HG03469 (cell line): Measurements from ENCODE around the gene RRP1.
"Not testable (repeated sequence)": the region's sequence is repeated elsewhere in the genome, so short reads cannot be mapped to it uniquely, and the experiment has no call there.

ENCODE experiments used
- ATAC-seq: cut with Tn5 transposase; IDR thresholded peaks from one replicate; pipeline ENCODE4 v1.9.1; 2021; ENCODE audit warnings: mild to moderate bottlenecking, moderate library complexity, moderate number of reproducible peaks; ENCODE audit not compliant: unreplicated experiment

The RRP1 gene

DNA sequence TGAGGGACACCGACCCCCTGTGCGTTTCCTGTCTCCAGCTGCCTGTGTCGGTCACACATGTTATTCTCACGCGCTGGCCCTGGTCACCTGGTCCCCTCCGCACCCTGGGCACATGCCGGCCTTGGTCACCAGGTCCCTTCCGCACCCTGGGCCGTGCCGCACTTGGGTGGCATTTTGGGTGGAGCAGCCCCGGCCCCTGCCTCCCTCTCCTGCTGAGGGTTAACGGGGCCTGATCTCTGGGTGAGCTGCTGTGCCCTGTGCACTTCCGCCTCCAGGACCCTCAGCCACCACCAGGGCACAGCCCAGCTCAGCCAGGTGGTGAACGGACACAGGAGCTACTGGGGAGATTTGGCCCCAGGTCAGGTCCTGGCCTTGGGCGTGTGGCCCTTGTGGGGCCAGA lies 26.6 kb downstream of the RRP1 start:
- ATAC-seq = no peak

DNA sequence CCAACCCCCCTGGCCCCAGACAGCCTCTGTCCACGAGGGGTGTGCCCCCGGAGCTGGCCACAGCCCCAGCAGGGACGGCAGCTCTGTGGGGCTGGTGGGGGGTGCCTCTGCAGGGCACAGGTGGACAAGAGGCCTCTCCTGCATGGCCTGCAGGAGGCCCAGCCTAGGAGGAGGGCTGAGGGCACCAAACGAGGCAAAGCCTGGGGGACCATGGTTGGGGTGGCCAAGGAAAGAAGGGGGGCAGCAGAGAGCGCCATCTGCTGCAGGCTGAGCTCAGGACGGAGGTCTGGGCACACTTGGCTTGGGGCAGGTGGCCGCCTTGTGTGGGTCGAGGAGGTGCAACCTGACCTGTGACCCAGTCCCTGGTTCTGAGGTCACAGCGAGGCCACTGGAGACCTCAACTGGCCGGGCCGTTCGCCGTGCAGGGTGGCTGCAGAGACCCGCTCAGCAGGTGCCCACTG lies 27.3 kb downstream of the RRP1 start:
- no peak for ATAC-seq

DNA sequence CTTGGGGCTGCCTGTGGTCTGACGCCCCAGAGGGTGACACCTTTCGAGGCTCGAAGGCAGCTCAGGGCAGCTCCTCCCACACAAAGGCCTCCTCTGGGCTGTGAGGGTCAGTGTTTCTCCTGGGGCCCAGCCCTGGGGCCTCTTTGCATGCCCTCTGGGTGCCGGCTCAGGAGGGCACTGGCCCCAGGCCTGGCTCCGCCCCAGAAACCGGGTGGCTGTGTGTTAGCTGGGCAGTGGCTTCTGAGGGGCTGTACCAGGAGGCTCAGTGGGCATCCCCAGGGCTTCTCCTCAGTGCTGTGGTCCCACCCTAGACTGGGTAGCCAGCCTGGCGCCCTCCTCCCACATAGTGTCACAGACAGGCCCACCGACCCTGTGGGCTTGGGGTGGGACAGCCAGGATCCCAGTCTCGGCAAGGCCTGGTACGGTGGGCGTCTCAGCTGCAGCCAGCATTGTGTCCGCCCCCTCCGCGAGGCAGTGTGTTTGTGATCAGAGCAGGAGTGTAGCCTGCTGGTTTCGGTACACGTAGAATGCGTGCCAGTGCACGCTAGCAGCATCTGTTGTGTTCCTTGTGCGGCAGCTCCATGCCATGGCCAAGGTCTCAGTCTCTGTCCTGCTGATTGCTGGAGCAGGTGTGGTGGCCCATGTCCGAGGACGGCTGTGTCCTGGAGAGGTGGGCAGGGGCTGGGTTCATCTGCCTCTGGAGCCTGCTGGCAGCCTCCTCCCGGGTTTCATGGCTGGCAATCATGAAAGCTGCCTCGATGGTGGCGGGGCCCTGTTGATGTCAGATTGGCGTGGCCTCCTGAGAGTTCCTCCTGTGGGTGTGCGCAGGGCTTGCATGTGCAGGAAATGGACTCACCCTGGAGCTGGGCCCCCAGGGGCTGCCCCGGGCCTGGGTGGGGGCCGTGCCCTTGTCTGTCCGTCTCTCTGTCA lies 28.0 kb downstream of the RRP1 start:
- no peak for ATAC-seq

DNA sequence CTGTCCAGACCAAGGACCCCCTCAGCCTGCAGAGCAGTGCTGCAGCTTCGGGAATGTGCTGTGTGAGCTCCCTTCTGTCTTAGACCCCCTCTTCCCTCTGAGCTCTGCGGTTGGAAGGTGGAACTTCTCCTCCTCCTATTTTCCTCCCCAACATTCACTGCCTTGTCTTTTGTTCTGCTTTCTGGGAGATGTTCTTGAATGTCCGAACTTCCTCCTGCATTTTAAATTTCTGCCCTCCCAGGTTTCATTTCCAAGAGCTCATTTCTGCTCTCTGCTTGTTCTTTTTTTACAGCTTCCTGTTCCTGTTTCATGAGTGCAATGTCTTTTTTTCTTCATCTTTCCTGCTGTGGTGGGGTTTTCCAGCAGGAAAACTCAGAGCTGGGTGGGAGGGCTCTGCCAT lies 29.3 kb downstream of the RRP1 start:
- ATAC-seq = no peak

DNA sequence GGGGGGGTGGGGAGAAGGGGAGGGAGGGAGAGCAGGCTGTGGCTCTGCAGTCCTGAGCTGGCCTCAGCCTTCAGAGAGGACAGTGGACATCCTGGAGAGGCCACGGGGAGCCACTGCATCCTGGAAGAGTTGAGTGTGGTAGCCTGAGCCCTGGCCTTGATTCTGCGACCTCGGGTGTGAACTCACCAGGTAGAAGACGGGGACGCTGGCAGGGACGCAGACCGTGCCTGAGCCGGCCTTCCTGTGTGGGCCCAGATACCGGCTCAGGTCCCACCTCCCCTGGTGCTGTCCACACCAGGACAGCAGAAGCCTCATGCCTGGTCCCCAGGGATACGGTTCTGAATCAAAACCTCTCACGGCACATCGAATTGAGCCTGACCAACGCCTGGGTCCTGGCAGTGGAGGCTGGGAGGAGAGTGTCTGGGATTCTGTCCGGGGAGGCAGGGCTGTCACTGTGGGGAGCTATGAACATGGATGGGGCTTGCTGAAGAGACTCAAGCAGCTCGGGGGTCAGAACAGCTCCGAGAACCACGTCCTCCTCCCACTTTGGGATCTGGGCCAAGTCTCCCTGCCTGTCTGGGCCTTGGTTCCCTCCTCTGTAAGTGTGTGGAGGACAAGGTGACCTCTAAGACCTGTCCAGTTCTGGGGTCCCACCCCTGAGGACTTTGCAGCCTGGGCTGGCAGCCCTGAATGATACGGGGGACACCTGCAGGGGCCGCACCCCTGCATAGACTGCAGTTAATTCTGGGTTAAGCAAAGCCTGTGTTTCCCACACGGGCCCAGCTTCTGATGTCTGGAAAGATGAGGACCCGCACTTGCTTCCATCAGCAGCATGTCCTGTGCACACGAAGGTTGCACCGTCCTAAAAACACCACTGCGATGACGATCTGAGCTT lies 30.4 kb downstream of the RRP1 start:
- no peak for ATAC-seq

DNA sequence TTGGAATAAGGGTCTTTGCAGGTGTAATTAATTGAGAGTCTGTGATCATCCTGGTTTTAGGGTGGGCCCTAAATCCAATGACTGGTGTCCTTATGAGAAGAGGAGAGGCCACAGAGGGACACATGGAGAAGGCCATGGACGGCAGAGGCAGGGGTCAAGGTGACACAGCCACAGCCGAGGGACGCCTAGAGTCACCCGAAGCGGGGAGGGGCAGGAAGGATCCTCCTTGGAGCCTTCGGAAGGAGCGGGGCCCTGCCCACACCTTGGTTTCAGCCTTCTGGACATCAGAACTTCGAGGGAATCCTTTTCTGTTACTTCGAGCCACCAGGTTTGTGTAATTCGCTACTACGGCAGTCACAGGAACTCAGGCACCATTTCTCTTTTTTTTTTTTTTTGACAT lies 31.1 kb downstream of the RRP1 start:
- no peak for ATAC-seq

DNA sequence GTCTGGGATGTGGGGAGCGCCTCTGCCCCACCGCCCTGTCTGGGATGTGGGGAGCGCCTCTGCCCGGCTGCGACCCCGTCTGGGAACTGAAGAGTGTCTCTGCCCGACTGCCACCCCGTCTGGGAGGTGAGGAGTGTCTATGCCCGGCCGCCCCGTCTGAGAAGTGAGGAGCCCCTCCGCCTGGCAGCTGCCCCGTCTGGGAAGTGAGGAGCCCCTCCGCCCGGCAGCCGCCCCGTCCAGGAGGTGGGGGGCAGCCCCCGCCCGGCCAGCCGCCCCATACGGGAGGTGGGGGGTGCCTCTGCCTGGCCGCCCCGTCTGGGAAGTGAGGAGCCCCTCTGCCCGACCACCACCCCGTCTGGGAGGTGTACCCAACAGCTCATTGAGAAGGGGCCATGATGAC lies 32.8 kb downstream of the RRP1 start:
- not testable (repeated sequence) for ATAC-seq

DNA sequence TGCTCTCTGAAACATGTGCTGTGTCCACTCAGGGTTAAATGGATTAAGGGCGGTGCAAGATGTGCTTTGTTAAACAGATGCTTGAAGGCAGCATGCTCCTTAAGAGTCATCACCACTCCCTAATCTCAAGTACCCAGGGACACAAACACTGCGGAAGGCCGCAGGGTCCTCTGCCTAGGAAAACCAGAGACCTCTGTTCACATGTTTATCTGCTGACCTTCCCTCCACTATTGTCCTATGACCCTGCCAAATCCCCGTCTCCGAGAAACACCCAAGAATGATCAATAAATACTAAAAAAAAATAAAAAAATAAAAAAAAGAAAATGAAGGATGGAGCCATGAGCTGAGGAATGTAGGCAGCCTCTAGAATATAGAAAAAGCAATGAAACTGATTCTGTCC lies 33.4 kb downstream of the RRP1 start:
- ATAC-seq = not testable (repeated sequence)

DNA sequence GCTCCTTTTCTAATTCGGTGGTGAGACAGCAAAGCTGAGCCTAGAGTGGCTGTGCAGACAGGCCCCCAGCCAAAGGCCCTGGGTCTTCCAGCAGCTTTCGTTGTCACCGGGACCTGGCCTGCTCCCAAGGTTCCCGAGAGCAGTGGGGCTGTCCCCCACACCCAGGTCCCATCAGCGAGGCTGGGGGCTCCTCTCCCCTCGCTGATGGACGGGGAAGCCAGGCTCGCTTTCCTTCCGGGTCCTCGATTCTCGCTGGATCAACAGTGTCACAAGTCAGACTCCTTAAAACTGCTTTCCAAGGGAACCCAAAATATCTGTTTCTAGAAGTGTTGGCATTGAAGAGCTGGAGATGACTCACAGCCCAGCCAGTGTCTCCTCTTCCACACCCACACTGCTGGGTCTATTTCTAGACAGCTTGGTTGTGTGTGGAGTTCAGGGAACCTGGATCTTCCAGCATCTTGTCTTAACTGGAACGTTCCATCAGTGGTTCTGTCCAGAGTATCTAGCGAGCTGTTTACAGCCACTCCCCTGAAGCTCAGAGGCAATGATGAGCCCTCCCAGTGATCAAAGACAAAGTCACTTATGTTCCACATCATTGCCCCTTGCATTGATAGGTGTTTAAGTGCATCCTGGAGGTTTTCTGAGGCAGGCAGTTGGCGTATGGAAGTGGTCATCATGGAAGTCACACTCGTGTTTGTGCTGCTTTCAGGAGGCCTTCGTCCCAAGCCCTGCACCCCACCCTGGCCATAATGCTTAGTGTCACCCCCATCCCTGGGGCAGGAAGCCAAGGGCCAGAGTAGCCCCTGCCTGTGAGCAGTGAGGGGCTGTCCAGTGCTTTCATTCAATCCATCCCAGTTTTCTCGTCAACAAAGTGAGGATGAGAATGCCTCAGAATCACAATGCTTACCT lies 35.2 kb downstream of the RRP1 start:
- ATAC-seq = no peak

DNA sequence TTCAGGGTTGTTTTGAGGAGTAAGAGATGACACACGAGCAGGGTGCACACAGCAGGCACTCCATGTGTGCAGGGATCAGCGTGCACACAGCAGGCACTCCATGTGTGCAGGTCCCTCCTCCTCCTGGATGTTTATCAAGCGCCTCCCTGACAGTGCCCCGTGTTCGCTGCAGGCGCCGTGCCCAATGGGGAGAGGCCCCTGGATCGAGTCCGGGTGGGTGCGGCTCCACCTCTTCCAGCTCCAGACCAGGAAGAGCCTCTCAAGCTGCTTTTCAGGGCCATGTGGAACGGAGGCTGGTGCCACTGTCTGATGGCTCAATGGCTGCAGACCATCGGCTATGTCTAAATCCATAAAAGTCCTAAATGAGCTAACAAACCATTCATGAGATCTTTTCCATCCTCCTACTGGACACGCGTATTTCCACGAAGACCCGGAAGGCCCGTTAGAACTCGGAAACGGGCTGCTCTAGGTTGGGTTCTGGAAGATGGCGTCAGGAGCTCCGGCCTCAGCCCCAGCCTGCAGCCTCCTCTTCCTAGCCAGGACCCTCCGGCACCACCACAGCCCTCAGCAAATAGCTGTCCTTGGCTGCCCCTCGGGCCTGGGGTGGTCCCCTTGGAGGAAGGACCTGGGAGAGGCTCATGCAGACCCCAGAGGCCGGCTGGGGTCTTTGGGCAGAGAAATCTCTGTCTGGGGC lies 36.0 kb downstream of the RRP1 start:
- ATAC-seq = no peak

DNA sequence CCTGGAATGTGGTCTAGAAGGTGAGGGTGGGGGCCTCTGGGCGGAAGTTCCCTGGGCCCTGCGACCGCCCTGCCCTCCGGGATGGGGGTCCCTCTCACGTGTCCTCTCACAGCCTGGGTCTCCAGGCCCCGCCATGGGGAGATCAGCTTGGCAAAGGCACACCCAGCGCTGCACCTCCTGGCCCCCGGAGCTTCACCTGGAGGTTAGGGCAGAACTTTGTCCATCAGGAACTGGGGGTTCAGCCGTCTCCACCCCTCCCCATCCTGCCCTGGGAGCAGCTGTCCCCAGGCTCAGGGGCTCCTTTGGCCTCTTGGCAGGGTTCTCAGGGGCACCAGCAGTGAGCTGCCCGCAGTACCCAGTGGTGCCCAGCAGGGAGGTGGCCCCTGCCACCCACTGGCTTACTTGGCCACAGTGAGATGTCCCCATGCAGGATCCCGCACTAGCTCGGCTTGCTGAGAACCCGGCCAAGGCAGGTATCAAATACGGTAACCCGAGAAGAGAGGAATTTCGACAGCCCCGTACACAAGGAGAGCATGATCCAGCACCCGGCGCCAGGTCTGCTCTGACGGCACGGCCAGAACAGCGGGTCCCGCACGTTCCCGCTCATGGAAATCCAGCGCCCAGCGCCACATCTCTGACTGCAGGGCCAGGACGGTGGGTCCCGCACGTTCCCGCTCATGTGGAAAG lies 36.7 kb downstream of the RRP1 start:
- no peak for ATAC-seq

DNA sequence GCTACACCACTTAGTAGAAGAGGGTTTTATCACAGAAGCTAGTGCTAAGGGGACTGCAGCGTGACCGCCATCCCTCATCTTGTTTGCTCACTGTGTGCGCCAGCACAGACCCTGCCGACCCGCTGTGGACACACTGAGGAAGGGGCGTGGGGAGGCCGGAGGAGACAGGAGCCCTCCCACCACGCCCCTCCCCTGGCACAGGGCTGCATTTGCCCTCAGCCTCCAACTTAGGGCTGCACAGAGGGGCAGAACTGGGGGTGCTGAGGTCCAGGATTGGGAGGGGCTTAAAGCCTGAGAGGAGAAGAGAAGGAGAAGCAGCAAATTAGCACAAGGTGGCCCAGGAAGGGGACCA lies 37.2 kb downstream of the RRP1 start:
- ATAC-seq = no peak

DNA sequence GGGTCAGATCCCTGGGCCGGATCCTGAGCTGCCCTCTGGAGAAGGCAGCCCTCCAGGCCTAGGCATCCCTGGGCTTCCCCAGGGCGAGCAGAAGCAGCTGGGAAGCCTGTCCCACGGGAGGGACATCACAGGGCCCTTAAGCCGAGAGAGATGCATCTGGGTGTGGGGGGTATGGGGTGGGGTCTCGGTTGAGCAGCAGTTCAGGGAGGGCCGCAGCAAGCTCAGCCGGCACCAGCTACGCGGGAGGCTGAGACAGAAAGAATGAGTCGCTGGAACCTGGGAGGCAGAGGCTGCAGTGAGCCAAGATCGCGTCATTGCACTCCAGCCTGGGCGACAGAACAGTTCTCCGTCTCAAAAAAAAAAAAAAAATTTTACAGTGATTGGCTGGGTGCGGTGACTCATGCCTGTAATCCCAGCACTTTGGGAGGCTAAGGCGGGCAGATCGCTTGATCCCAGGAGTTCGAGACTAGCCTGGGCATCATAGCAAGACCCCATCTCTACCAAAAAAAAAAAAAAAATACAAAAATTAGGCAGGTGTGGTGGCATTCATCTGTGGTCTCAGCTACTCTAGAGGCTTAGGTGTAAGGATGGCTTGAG lies 37.7 kb downstream of the RRP1 start:
- no peak for ATAC-seq

DNA sequence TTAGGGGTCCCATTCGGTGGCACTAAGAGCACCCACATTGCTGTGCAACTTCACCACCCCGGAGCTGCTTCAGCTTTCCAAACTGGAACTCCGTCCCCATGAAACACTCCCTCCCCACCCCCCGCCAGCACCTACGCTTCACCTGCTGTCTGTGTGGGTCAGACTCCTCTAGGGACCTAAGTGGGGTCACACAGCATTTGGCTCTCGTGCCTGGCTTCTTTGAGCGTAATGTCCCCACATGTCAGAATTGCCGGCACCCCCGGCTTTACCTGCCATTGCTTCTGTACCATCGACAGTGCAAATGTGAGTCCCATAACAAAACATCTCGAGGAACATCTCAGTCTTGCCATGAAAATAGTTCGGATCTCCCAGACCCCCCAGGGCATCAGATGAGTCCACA lies 39.8 kb downstream of the RRP1 start:
- no peak for ATAC-seq

DNA sequence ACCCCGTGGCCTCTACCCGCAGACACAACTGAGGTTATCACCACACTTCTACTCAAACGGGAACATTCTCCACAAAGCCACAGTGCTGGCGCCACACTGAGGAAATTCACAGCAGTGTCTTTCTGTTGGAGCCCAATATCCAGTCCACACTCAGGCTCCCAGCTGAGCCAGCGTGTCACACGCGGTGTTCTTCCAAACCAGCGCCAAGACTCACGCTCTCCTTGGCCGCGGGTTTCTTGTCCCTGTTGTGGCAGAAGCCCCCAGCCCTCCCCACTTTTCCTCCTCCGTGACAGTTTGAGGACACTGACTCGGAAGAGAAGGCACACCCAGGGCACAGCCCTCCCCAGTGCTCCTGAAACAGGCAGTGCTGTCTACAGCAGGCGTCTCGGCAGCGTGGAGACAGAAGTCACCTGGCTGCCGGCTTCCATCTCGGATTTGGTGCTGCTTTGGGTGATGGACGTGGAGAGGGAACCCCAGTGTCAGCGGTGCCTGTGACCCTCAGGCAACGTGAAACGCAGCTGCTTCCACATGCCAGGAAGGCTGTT lies 40.3 kb downstream of the RRP1 start:
- ATAC-seq = no peak

DNA sequence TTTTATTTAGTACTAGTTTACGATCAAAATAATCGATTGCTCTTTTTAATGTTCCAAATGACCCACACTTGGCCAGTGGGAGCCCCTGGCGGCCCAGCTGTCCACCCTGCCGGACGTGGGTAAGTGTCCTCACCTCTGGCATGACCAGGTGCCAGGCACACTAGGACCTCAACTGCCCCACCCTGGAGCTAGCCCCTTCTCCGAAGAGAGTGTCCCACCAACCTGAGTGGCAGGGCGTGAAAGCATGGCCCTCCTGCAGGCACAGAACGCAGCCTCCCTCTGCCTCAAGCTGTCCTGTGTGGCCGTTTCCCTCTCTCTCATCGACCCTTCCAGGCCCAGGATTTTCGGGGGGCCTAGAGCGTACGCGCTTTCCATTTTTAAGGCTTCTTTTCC lies 42.8 kb downstream of the RRP1 start:
- no peak for ATAC-seq

DNA sequence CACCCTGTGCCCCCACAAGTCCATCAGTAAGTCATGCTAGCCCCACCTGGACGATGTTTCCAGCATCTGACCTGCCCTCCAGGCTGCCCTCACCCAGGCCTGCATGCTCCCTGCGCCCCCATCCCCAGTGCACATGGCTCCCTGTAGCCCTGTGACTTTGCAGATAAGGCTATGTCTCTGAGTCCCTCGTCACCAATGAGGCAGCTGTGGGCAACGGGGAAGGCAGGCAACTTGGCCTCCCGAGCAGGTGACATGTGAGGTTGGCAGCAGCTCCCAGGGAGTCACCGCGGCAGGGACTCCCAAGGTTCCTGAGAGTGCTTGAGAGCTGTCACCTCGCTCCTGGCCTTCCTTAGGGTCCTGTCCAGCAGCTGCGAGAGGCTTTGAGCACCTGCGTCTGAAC lies 43.3 kb downstream of the RRP1 start:
- no peak for ATAC-seq

DNA sequence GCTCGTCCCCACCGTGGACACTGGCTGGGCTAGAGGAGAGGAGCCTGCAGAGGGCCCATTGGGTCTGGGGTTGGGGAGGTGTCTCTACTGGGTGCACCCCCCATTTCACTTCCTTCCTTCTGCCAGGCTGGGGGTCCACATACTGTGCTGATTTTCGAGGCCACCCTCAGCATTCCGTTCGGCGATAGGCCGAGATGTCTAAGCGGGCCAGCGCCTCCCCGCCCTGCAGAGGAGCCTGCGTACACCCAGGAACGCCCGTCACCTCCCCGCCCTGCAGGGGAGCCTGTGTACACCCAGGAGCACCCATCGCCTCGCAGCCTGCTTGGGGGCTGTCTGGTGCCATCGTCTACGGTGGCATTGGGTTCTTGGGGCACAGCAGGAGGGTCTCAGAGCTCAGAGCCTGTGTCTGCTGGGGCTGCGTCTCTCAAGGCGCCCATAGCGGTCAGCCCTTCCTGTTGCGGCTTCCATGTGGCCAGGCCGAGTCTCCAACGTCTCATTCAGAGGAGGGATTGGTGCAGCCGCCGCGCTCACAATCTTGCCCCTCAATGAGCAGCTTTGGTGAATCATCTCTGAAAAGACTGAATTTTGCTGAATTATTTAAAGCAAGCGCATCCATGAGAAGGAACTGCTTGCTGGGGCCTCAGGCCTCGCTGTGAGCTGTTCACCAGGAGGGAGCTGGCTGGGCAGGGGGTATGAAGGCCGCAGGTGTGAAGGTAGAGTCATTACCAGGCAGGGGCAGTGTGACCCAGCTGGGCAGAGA lies 44.9 kb downstream of the RRP1 start:
- ATAC-seq = no peak
